Stomach (tissue), 9 donors: ENCODE results near the gene FSIP1. TPM values are rescaled to one million over a fixed set of nuclear protein-coding genes. Genes with fewer than 3 reads are reported as not detected.

Experiments
- DNase-seq, 2 donors: peaks; one replicate each; pipeline versions ENCODE4 v3.0.0 to v3.0.0-alpha.2; 2013 to 2019
- H3K27ac ChIP-seq, 5 donors: fragments of 200-600 bp in 4 of 5; sonication (generic) in 4 of 5; one replicate each; pipeline ENCODE4 v1.5.1; 2013 to 2019; ENCODE audit warnings: mild to moderate bottlenecking in 1 of 5, moderate library complexity in 1 of 5
- H3K27me3 ChIP-seq, 3 donors: fragments of 200-600 bp; sonication (generic); one replicate each; pipeline ENCODE4 v1.5.1; 2017 to 2019; ENCODE audit warnings: mixed run types in 1 of 3
- H3K36me3 ChIP-seq, 4 donors: fragments of 200-600 bp; sonication (generic); 1 replicate in 3 of 4; 2 replicates in 1 of 4; pipeline ENCODE4 v1.5.1; 2016 to 2019
- H3K4me1 ChIP-seq, 4 donors: fragments of 200-600 bp; sonication (generic); one replicate each; pipeline ENCODE4 v1.5.1; 2016 to 2019
- H3K4me3 ChIP-seq, 4 donors: fragments of 200-600 bp; sonication (generic) in 3 of 4; one replicate each; pipeline ENCODE4 v1.5.1; 2016 to 2019; ENCODE audit warnings: mild to moderate bottlenecking in 1 of 4
- H3K9me3 ChIP-seq, 4 donors: fragments of 200-600 bp; sonication (generic); one replicate each; pipeline ENCODE4 v1.5.1; 2016 to 2019
- EP300 ChIP-seq: sonication (generic); formaldehyde crosslinking; IDR thresholded peaks from one replicate; pipeline ENCODE4 v1.6.1; 2017; ENCODE audit warnings: antibody characterized with exemption
- POLR2A ChIP-seq, 4 donors: fragments of 450-650 bp; IDR thresholded peaks; one replicate each; pipeline ENCODE4 v1.6.1; 2016; ENCODE audit warnings: antibody characterized with exemption in 4 of 4, control low read depth in 2 of 4, mild to moderate bottlenecking in 1 of 4, moderate library complexity in 1 of 4
- POLR2AphosphoS5 ChIP-seq, 3 donors: sonication (generic); formaldehyde crosslinking; IDR thresholded peaks; one replicate each; pipeline ENCODE4 v1.6.1; 2016; ENCODE audit warnings: antibody characterized with exemption in 3 of 3
- WGBS, 5 donors: extraction: QIAGEN DNeasy Blood & Tissue Kit in 3 of 5; methylation state at CpG; one replicate each; pipeline versions ENCODE4 v1.1.5 to v1.1.7; 2013 to 2018; 5-methylcytosine and 5-hydroxymethylcytosine counted together
- intact Hi-C: fragments of 100-400 bp; cut with DNase I; formaldehyde crosslinking; loops from one replicate; pipeline ENCODE4 v1.15.1; 2023; ENCODE audit warnings: low total_unique reads
- polyA plus RNA-seq, 3 donors: library from polyadenylated mRNA; stranded (reverse); fragments of 200-250 nt; gene quantifications; one replicate each; pipeline ENCODE4 v1.2.3, GENCODE V29; 2013
- total RNA-seq, 5 donors: library from RNA; depleted of rRNA; stranded (reverse); fragments of >200 nt; gene quantifications; one replicate each; pipeline versions ENCODE4 v1.1.0 to v1.2.3, GENCODE V29; 2014 to 2016
- TF ChIP-seq, protein P1 (sequence below), 7 experiments: fragments of 450-650 bp in 4 of 7; fragments of 200-600 bp in 3 of 7; sonication (generic) in 3 of 7; IDR thresholded peaks; one replicate each; pipeline ENCODE4 v1.5.1; 2016 to 2019; ENCODE audit warnings: antibody characterized with exemption in 7 of 7, control low read depth in 2 of 7, mild to moderate bottlenecking in 1 of 7
- donor health status: healthy with polysubstance abuse.
- donor health status: Bipolar disorder and iron deficiency.
- donor health status: healthy.

The FSIP1 gene
- total and polyA plus RNA-seq, 8 donors = 0.08 to 141 (median 0.66) TPM

DNA sequence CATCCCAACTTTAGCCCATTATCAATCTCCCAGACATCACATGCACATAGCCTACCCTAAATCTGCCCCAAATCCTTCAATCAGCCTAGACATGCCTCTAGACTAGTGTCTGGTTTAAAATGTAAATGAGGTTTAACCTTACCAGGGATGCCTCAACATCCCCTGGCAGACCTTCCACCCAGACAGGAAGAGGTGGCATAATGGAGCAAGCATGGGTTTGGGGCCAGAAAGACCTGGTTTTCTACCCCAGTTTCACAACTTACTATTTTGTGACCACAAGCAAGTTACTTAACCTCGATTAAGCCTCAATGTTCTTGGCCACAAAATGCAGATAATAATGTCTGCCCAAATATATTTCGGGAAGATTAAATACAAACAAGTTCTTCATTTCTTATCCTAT lies 230.1 kb downstream of the FSIP1 start:
- WGBS, 5 donors = 48 to 83% (median 70%) methylated on average over 2 of the region's 2 CpGs
- DNase-seq = no peak
- intact Hi-C loops = no loop called here
- H3K4me3 ChIP-seq = no peak overlapping the region
- H3K27ac ChIP-seq = no peak overlapping the region
- peaks cover 0 to 20% (median 5%) of the 10 kb centered on the region in 4 donors for H3K4me1 ChIP-seq
- TF ChIP-seq POLR2AphosphoS5 (IDR thresholded peaks at IDR 0.05) = no peak
- no peak for TF ChIP-seq EP300
- TF ChIP-seq, protein P1, sequence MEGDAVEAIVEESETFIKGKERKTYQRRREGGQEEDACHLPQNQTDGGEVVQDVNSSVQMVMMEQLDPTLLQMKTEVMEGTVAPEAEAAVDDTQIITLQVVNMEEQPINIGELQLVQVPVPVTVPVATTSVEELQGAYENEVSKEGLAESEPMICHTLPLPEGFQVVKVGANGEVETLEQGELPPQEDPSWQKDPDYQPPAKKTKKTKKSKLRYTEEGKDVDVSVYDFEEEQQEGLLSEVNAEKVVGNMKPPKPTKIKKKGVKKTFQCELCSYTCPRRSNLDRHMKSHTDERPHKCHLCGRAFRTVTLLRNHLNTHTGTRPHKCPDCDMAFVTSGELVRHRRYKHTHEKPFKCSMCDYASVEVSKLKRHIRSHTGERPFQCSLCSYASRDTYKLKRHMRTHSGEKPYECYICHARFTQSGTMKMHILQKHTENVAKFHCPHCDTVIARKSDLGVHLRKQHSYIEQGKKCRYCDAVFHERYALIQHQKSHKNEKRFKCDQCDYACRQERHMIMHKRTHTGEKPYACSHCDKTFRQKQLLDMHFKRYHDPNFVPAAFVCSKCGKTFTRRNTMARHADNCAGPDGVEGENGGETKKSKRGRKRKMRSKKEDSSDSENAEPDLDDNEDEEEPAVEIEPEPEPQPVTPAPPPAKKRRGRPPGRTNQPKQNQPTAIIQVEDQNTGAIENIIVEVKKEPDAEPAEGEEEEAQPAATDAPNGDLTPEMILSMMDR (IDR thresholded peaks at IDR 0.05) = no peak
- TF ChIP-seq POLR2A (IDR thresholded peaks at IDR 0.05) = no peak
- H3K27me3 ChIP-seq = no peaks in the 10 kb centered on the region
- no peaks in the 10 kb centered on the region for H3K9me3 ChIP-seq
- no peaks in the 10 kb centered on the region for H3K36me3 ChIP-seq

DNA sequence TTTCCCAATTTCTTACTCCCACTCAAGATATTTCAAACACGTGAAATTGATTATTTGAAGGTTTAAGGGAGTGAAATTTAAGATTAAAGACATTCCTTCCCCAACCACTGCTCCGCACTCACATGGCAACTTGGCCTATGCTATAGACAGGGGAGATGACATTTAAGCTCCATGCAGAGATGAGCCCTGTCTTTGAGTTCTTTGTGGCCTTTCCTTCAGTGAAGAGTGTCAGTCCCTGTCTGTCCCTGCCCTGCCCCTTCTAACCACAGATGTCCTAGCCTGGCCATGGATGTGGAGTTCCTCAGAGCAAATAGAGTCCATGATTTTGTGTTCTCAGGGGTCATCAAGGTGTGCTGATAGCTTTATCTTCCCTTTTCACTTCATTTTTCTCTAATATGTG lies 231.2 kb downstream of the FSIP1 start:
- H3K4me1 ChIP-seq = peaks cover 0 to 19% (median 5%) of the 10 kb centered on the region in 4 donors
- no peak overlapping the region for H3K27ac ChIP-seq
- 87 to 96% (median 94%) methylated on average over 2 of the region's 2 CpGs for WGBS, 5 donors
- no peaks in the 10 kb centered on the region for H3K36me3 ChIP-seq
- no peak for DNase-seq
- TF ChIP-seq, protein P1 (IDR thresholded peaks at IDR 0.05) = no peak
- no peak for TF ChIP-seq EP300
- no peak for TF ChIP-seq POLR2AphosphoS5 (IDR thresholded peaks at IDR 0.05)
- no peak for TF ChIP-seq POLR2A (IDR thresholded peaks at IDR 0.05)
- no peaks in the 10 kb centered on the region for H3K9me3 ChIP-seq
- intact Hi-C loops = no loop called here
- H3K27me3 ChIP-seq = no peaks in the 10 kb centered on the region
- no peak overlapping the region for H3K4me3 ChIP-seq

Other genes starting within 250 kb of the FSIP1 start
- 100 to 1,000 TPM; 112 to 842 (median 505) TPM for gene THBS1, start 201.8 kb downstream of the FSIP1 start, total RNA-seq
- 10 to 100 TPM; 12.9 to 18.2 (median 16.0) TPM for gene THBS1, start 201.8 kb downstream of the FSIP1 start, polyA plus RNA-seq
- gene GPR176, start 137.4 kb upstream of the FSIP1 start, total RNA-seq = 10 to 100 TPM in 1 of 5 donors, 1 to 10 TPM in 2, under 1 TPM in 1, not detected in 1; 0.29 to 10.1 (median 3.7) TPM
- 1 to 10 TPM in 1 of 3 donors, under 1 TPM in 2; 0.65 to 2.2 (median 0.76) TPM for gene GPR176, start 137.4 kb upstream of the FSIP1 start, polyA plus RNA-seq
- 10 to 100 TPM; 34.2 to 64.9 (median 46.0) TPM for gene EIF2AK4, start 151.3 kb upstream of the FSIP1 start, total RNA-seq
- gene EIF2AK4, start 151.3 kb upstream of the FSIP1 start, polyA plus RNA-seq = 10 to 100 TPM; 18.3 to 35.3 (median 24.8) TPM